ENCODE measurements around the gene COPG2.

GRCh38 chr7:130639388-130639787 lies 29.2 kb downstream of the COPG2 start:
- TF ChIP-seq CTCF (IDR thresholded peaks at IDR 0.05) (no peak), POLR2A (IDR thresholded peaks at IDR 0.05) (no peak)

Data from lower leg skin (tissue), 3 donors.